CD4-positive, alpha-beta T cell treated with Interleukin-15 for 1 hour (primary cell): Measurements from ENCODE around the gene MRM3.
"Not testable (repeated sequence)": the region's sequence is repeated elsewhere in the genome, so short reads cannot be mapped to it uniquely, and the experiment has no call there.

Source experiments
- DNase-seq: peaks from one replicate; pipeline ENCODE4 v3.0.0-alpha.2; 2020

The MRM3 gene

GRCh38 chr17:797236-797840, 15.2 kb downstream of the MRM3 start:
- no peak for DNase-seq

GRCh38 chr17:798246-798645, 16.1 kb downstream of the MRM3 start:
- no peak for DNase-seq

GRCh38 chr17:799261-799660, 17.1 kb downstream of the MRM3 start:
- no peak for DNase-seq

GRCh38 chr17:800446-801242, 18.5 kb downstream of the MRM3 start:
- DNase-seq: no peak

GRCh38 chr17:801660-802059, 19.5 kb downstream of the MRM3 start:
- no peak for DNase-seq

GRCh38 chr17:802481-802880, 20.3 kb downstream of the MRM3 start:
- no peak for DNase-seq

GRCh38 chr17:802901-803881, 21.0 kb downstream of the MRM3 start:
- no peak for DNase-seq

- no peak for DNase-seq
Measured at GRCh38 chr17:804541-805435, 22.6 kb downstream of the MRM3 start.

GRCh38 chr17:805886-806285, 23.7 kb downstream of the MRM3 start:
- not testable (repeated sequence) for DNase-seq

GRCh38 chr17:806346-806745, 24.2 kb downstream of the MRM3 start:
- DNase-seq: no peak

- no peak for DNase-seq
Measured at GRCh38 chr17:806781-807522, 24.8 kb downstream of the MRM3 start.

- DNase-seq: no peak
Measured at GRCh38 chr17:807523-808294, 25.6 kb downstream of the MRM3 start.

GRCh38 chr17:811051-811784, 29.1 kb downstream of the MRM3 start:
- DNase-seq: no peak

GRCh38 chr17:812638-813204, 30.6 kb downstream of the MRM3 start:
- DNase-seq: no peak

- no peak for DNase-seq
Measured at GRCh38 chr17:814371-814770, 32.2 kb downstream of the MRM3 start.

- DNase-seq: no peak
Measured at GRCh38 chr17:819251-819650, 37.1 kb downstream of the MRM3 start.

GRCh38 chr17:823501-823902, 41.3 kb downstream of the MRM3 start:
- DNase-seq: no peak

- no peak for DNase-seq
Measured at GRCh38 chr17:824378-824777, 42.2 kb downstream of the MRM3 start.

- DNase-seq: no peak
Measured at GRCh38 chr17:825216-825615, 43.1 kb downstream of the MRM3 start.

- DNase-seq: no peak
Measured at GRCh38 chr17:826778-827177, 44.6 kb downstream of the MRM3 start.
